Trophoblast cell (in vitro differentiated cells and primary cell): ENCODE measurements around the gene ARHGAP6.
"Not testable (repeated sequence)": the region's sequence is repeated elsewhere in the genome, so short reads cannot be mapped to it uniquely, and the experiment has no call there.

Source experiments
- DNase-seq, 2 donors: peaks; one replicate each; pipeline ENCODE4 v3.0.0-alpha.2; 2016
- H2AFZ ChIP-seq: 2 replicates; pipeline ENCODE4 v1.6.1; 2013; ENCODE audit warnings: low read length, moderate library complexity, mild to moderate bottlenecking; ENCODE audit not compliant: insufficient read depth, poor library complexity
- H2AK5ac ChIP-seq: 2 replicates; pipeline ENCODE4 v1.6.1; 2013; ENCODE audit warnings: mild to moderate bottlenecking, low read length
- H2BK120ac ChIP-seq: 2 replicates; pipeline ENCODE4 v1.6.1; 2013; ENCODE audit warnings: low read length, mild to moderate bottlenecking, moderate library complexity; ENCODE audit not compliant: insufficient read depth, poor library complexity
- H2BK12ac ChIP-seq: 2 replicates; pipeline ENCODE4 v1.6.1; 2013; ENCODE audit warnings: mild to moderate bottlenecking, low read length, moderate library complexity
- H2BK5ac ChIP-seq: 2 replicates; pipeline ENCODE4 v1.6.1; 2013; ENCODE audit warnings: low read length, low read depth, moderate library complexity, mild to moderate bottlenecking; ENCODE audit not compliant: poor library complexity
- H3K14ac ChIP-seq: 2 replicates; pipeline ENCODE4 v1.6.1; 2013; ENCODE audit warnings: mild to moderate bottlenecking, low read length
- H3K18ac ChIP-seq: 2 replicates; pipeline ENCODE4 v1.6.1; 2013; ENCODE audit warnings: mild to moderate bottlenecking, low read length
- H3K23ac ChIP-seq: 2 replicates; pipeline ENCODE4 v1.6.1; 2013; ENCODE audit warnings: low read length
- H3K27ac ChIP-seq: 2 replicates; pipeline ENCODE4 v1.5.1; 2013; ENCODE audit warnings: low read depth, mild to moderate bottlenecking, inconsistent platforms, low read length, moderate library complexity
- H3K27me3 ChIP-seq: 2 replicates; pipeline ENCODE4 v1.6.1; 2013; ENCODE audit warnings: inconsistent platforms, mild to moderate bottlenecking, low read length, moderate library complexity; ENCODE audit not compliant: insufficient read depth
- H3K36me3 ChIP-seq, 2 experiments: 1 replicate in 1 of 2; 2 replicates in 1 of 2; pipeline ENCODE4 v1.6.1; 2013; ENCODE audit warnings: low read length in 2 of 2, mild to moderate bottlenecking in 2 of 2, moderate library complexity in 1 of 2; ENCODE audit not compliant: insufficient read depth in 2 of 2, control insufficient read depth in 1 of 2
- H3K4ac ChIP-seq: 2 replicates; pipeline ENCODE4 v1.6.1; 2013; ENCODE audit warnings: low read depth, mild to moderate bottlenecking, low read length, moderate library complexity
- H3K4me1 ChIP-seq, 2 experiments: 1 replicate in 1 of 2; 2 replicates in 1 of 2; pipeline ENCODE4 v1.6.1; 2013; ENCODE audit warnings: low read length in 2 of 2, mild to moderate bottlenecking in 2 of 2, moderate library complexity in 1 of 2; ENCODE audit not compliant: insufficient read depth in 2 of 2, control insufficient read depth in 1 of 2
- H3K4me2 ChIP-seq: 2 replicates; pipeline ENCODE4 v1.6.1; 2013; ENCODE audit warnings: inconsistent platforms, mild to moderate bottlenecking, low read length, moderate library complexity
- H3K4me3 ChIP-seq: 2 replicates; pipeline ENCODE4 v1.5.1; 2013; ENCODE audit warnings: mild to moderate bottlenecking, low read depth, low read length, inconsistent platforms
- H3K79me1 ChIP-seq: one replicate; pipeline ENCODE4 v1.6.1; 2013; ENCODE audit warnings: low read length
- H3K79me2 ChIP-seq: 2 replicates; pipeline ENCODE4 v1.6.1; 2013; ENCODE audit warnings: low read length, mild to moderate bottlenecking; ENCODE audit not compliant: control insufficient read depth, insufficient read depth, poor library complexity
- H3K9ac ChIP-seq: 2 replicates; pipeline ENCODE4 v1.6.1; 2013; ENCODE audit warnings: mild to moderate bottlenecking, low read length
- H3K9me3 ChIP-seq: 2 replicates; pipeline ENCODE4 v1.6.1; 2013; ENCODE audit warnings: low read depth, mild to moderate bottlenecking, control low read depth, inconsistent platforms, low read length; ENCODE audit not compliant: insufficient read depth
- H4K12ac ChIP-seq: 2 replicates; pipeline ENCODE4 v1.6.1; 2013; ENCODE audit warnings: low read depth, mild to moderate bottlenecking, low read length, moderate library complexity
- H4K8ac ChIP-seq: 2 replicates; pipeline ENCODE4 v1.6.1; 2013; ENCODE audit warnings: low read depth, mild to moderate bottlenecking, low read length, moderate library complexity
- H4K91ac ChIP-seq: one replicate; pipeline ENCODE4 v1.6.1; 2013; ENCODE audit warnings: low read depth, mild to moderate bottlenecking, low read length, moderate library complexity
- WGBS: extraction: QIAGEN DNeasy Blood & Tissue Kit; methylation state at CpG from one replicate; pipeline ENCODE4 v1.1.7; 2013; ENCODE audit warnings: missing lambda C conversion rate; ENCODE audit not compliant: insufficient read length, insufficient coverage; ENCODE audit errors: extremely low coverage; 5-methylcytosine and 5-hydroxymethylcytosine counted together

Gene ARHGAP6

DNA sequence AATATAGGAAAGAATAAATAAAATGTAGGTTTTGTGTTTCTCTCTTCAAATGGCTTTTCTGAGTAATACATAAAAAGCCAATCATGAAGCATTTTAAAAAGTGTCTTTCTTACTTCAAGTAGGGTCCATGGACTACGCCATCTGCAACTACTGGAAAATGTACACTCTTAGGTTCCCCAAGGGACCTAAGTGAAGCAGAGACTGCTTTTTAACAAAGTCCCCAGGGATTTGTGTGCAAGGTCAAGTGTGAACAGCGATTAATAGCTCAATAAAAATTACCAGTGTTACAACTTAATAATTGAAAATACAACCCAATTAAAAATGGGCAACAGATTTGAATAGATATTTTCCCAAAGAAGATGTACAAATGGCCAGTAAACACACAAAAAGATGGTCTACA, 84.9 kb downstream of the ARHGAP6 start:
- no CpG with 5 or more reads among the region's 2 CpGs for WGBS

GRCh38 chrX:11579636-11580600, 85.8 kb downstream of the ARHGAP6 start:
- no peak overlapping the region for H3K27ac ChIP-seq
- no peak overlapping the region for H4K91ac ChIP-seq
- H3K4me1 ChIP-seq, result no peaks in the 10 kb centered on the region
- no peak overlapping the region for H3K9ac ChIP-seq
- no peak overlapping the region for H3K4me3 ChIP-seq
- H3K23ac ChIP-seq, result no peak overlapping the region
- no peak overlapping the region for H2BK120ac ChIP-seq
- H3K18ac ChIP-seq, result no peak overlapping the region
- no peak overlapping the region for H2AFZ ChIP-seq
- no peak overlapping the region for H4K8ac ChIP-seq
- no peak overlapping the region for H3K4me2 ChIP-seq
- no peak overlapping the region for H3K4ac ChIP-seq
- no peak overlapping the region for H2BK12ac ChIP-seq
- no peaks in the 10 kb centered on the region for H3K79me2 ChIP-seq
- H2AK5ac ChIP-seq, result no peak overlapping the region
- H3K9me3 ChIP-seq, result no peaks in the 10 kb centered on the region
- H4K12ac ChIP-seq, result no peak overlapping the region
- H3K14ac ChIP-seq, result no peak overlapping the region
- no peak overlapping the region for H2BK5ac ChIP-seq
- H3K27me3 ChIP-seq, result no peaks in the 10 kb centered on the region
- no peaks in the 10 kb centered on the region for H3K36me3 ChIP-seq
- no peaks in the 10 kb centered on the region for H3K79me1 ChIP-seq
- no peak for DNase-seq
- no CpG with 5 or more reads among the region's 7 CpGs for WGBS

More for the DNA sequence above, 84.9 kb downstream of the ARHGAP6 start:
- H3K9me3 ChIP-seq, result no peaks in the 10 kb centered on the region
- H4K91ac ChIP-seq, result no peak overlapping the region
- no peak overlapping the region for H2AK5ac ChIP-seq
- no peak overlapping the region for H2BK5ac ChIP-seq
- no peak overlapping the region for H4K12ac ChIP-seq
- H4K8ac ChIP-seq, result no peak overlapping the region
- no peak for DNase-seq
- H2BK120ac ChIP-seq, result no peak overlapping the region
- H3K4me2 ChIP-seq, result no peak overlapping the region
- no peak overlapping the region for H3K14ac ChIP-seq
- H3K36me3 ChIP-seq, result no peaks in the 10 kb centered on the region
- H3K23ac ChIP-seq, result no peak overlapping the region
- no peaks in the 10 kb centered on the region for H3K79me1 ChIP-seq
- no peaks in the 10 kb centered on the region for H3K79me2 ChIP-seq
- H3K4me3 ChIP-seq, result no peak overlapping the region
- H3K27me3 ChIP-seq, result no peaks in the 10 kb centered on the region
- H2AFZ ChIP-seq, result no peak overlapping the region
- H2BK12ac ChIP-seq, result no peak overlapping the region
- H3K4ac ChIP-seq, result no peak overlapping the region
- H3K4me1 ChIP-seq, result no peaks in the 10 kb centered on the region
- H3K9ac ChIP-seq, result no peak overlapping the region
- H3K18ac ChIP-seq, result no peak overlapping the region
- H3K27ac ChIP-seq, result no peak overlapping the region

DNA sequence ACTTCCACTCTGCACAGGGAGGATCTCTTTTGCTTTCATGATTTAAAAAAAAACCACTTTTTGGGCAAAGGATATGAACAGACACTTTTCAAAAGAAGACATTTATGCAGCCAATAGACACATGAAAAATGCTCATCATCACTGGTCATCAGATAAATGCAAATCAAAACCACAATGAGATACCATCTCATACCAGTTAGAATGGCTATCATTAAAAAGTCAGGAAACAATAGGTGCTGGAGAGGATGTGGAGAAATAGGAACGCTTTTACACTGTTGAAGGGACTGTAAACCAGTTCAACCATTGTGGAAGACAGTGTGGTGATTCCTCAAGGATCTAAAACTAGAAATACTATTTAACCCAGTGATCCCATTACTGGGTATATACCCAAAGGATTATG, 87.4 kb downstream of the ARHGAP6 start:
- not testable (repeated sequence) for H3K9me3 ChIP-seq, H3K18ac ChIP-seq, H4K8ac ChIP-seq, H3K79me2 ChIP-seq, H3K9ac ChIP-seq, H3K4me1 ChIP-seq, H3K4me2 ChIP-seq, H2BK120ac ChIP-seq, H3K14ac ChIP-seq, H3K36me3 ChIP-seq, H3K79me1 ChIP-seq, H2BK12ac ChIP-seq, H4K12ac ChIP-seq, H4K91ac ChIP-seq, H2BK5ac ChIP-seq, H2AK5ac ChIP-seq, H3K27ac ChIP-seq, DNase-seq, H3K4me3 ChIP-seq, H3K23ac ChIP-seq, H3K4ac ChIP-seq, H3K27me3 ChIP-seq, H2AFZ ChIP-seq
- WGBS, result no CpG with 5 or more reads among the region's 1 CpG

GRCh38 chrX:11577603-11578002, 88.1 kb downstream of the ARHGAP6 start:
- H2BK5ac ChIP-seq, result no peak overlapping the region
- H3K9me3 ChIP-seq, result no peaks in the 10 kb centered on the region
- H2BK120ac ChIP-seq, result no peak overlapping the region
- H3K27me3 ChIP-seq, result no peaks in the 10 kb centered on the region
- no peak overlapping the region for H2AFZ ChIP-seq
- H3K14ac ChIP-seq, result no peak overlapping the region
- H3K4me1 ChIP-seq, result no peaks in the 10 kb centered on the region
- H4K8ac ChIP-seq, result no peak overlapping the region
- no peak overlapping the region for H3K4me2 ChIP-seq
- no peak overlapping the region for H3K4ac ChIP-seq
- no peak overlapping the region for H3K23ac ChIP-seq
- H2BK12ac ChIP-seq, result no peak overlapping the region
- no peaks in the 10 kb centered on the region for H3K79me2 ChIP-seq
- H3K27ac ChIP-seq, result no peak overlapping the region
- H4K91ac ChIP-seq, result no peak overlapping the region
- H4K12ac ChIP-seq, result no peak overlapping the region
- no CpG with 5 or more reads among the region's 3 CpGs for WGBS
- no peak overlapping the region for H2AK5ac ChIP-seq
- H3K4me3 ChIP-seq, result no peak overlapping the region
- H3K9ac ChIP-seq, result no peak overlapping the region
- H3K79me1 ChIP-seq, result no peaks in the 10 kb centered on the region
- H3K18ac ChIP-seq, result no peak overlapping the region
- H3K36me3 ChIP-seq, result no peaks in the 10 kb centered on the region
- no peak for DNase-seq
